HepG2 (cell line): ENCODE data around the gene KRTAP10-2. TPM values are rescaled to one million over a fixed set of nuclear protein-coding genes. Genes with fewer than 3 reads are reported as not detected.

Experiments
- GZF1 ChIP-seq: sonication (generic); formaldehyde crosslinking; IDR thresholded peaks from 2 replicates; pipeline ENCODE4 v1.5.1; 2020; ENCODE audit warnings: mild to moderate bottlenecking, missing genetic modification reagents
- HES4 ChIP-seq: sonication (generic); formaldehyde crosslinking; IDR thresholded peaks from 2 replicates; pipeline ENCODE4 v1.9.0; 2021; ENCODE audit warnings: mild to moderate bottlenecking, missing genetic modification reagents, borderline replicate concordance
- HMGA1 ChIP-seq: sonication (generic); formaldehyde crosslinking; conservative IDR thresholded peaks from 2 replicates; pipeline ENCODE4 v1.4.0; 2020; ENCODE audit warnings: missing genetic modification reagents
- JUND ChIP-seq: sonication (generic); formaldehyde crosslinking; IDR thresholded peaks from 2 replicates; pipeline ENCODE4 v1.8.0; 2022; ENCODE audit warnings: mild to moderate bottlenecking, missing genetic modification reagents
- MYC ChIP-seq: sonication (generic); formaldehyde crosslinking; IDR thresholded peaks from 2 replicates; pipeline ENCODE4 v1.9.0; 2021; ENCODE audit warnings: missing genetic modification reagents, borderline replicate concordance
- NFRKB ChIP-seq: fragments of 450-650 bp; IDR thresholded peaks from 2 replicates; pipeline ENCODE4 v1.6.1; 2017
- POLR2A ChIP-seq, 2 experiments: IDR thresholded peaks; 2 replicates each; pipeline ENCODE4 v1.6.1; 2011; ENCODE audit warnings: low read depth in 2 of 2, low read length in 2 of 2, mild to moderate bottlenecking in 1 of 2, moderate library complexity in 1 of 2; ENCODE audit not compliant: insufficient read depth in 1 of 2
- PPARG ChIP-seq: conservative IDR thresholded peaks from 2 replicates; pipeline ENCODE4 v1.6.1; 2016; ENCODE audit warnings: missing biosample characterization, missing genetic modification reagents
- TP53 ChIP-seq: sonication (generic); formaldehyde crosslinking; conservative IDR thresholded peaks from 2 replicates; pipeline ENCODE4 v1.4.0; 2020; ENCODE audit warnings: missing genetic modification reagents
- ZMYM2 ChIP-seq: sonication (generic); formaldehyde crosslinking; IDR thresholded peaks from 2 replicates; pipeline ENCODE4 v1.8.0; 2022; ENCODE audit warnings: mild to moderate bottlenecking, missing genetic modification reagents
- ZNF205 ChIP-seq: IDR thresholded peaks from 2 replicates; pipeline ENCODE4 v1.6.1; 2018; ENCODE audit warnings: missing biosample characterization, missing genetic modification reagents
- ZNF331 ChIP-seq: sonication (generic); formaldehyde crosslinking; IDR thresholded peaks from 2 replicates; pipeline ENCODE4 v1.4.0; 2020; ENCODE audit warnings: missing genetic modification reagents
- ZNF337 ChIP-seq: sonication (generic); formaldehyde crosslinking; IDR thresholded peaks from 2 replicates; pipeline ENCODE4 v1.5.1; 2020; ENCODE audit warnings: missing genetic modification reagents, low read depth, mild to moderate bottlenecking, borderline replicate concordance
- ZSCAN21 ChIP-seq: sonication (generic); formaldehyde crosslinking; IDR thresholded peaks from 2 replicates; pipeline ENCODE4 v1.8.0; 2022; ENCODE audit warnings: mild to moderate bottlenecking, missing genetic modification reagents, moderate library complexity, borderline replicate concordance
- polyA plus RNA-seq, 8 experiments: library from polyadenylated mRNA; depleted of rRNA in 3 of 8; stranded (reverse) in 7 of 8; unstranded in 1 of 8; fragments of >200 nt; fragmentation: Illumina TruSeq in 4 of 8; extraction: Trizol in 4 of 8; gene quantifications; 2 replicates each; pipeline versions ENCODE4 v1.2.1 to v1.2.3, GENCODE V29; 2011 to 2016; ENCODE audit warnings: low read depth in 4 of 8, missing spikeins in 1 of 8, mixed read lengths in 1 of 8; ENCODE audit not compliant: insufficient read depth in 1 of 8
- total RNA-seq, 5 experiments: library from RNA; depleted of rRNA; stranded (reverse); fragments of >200 nt; fragmentation: Illumina TruSeq; extraction: Trizol; gene quantifications; 2 replicates each; pipeline ENCODE4 v1.2.3, GENCODE V29; 2016; ENCODE audit warnings: low read depth in 1 of 5
- TF ChIP-seq, protein P1 (sequence below): sonication (generic); formaldehyde crosslinking; conservative IDR thresholded peaks from 2 replicates; pipeline ENCODE4 v1.4.0; 2020; ENCODE audit warnings: mild to moderate bottlenecking, missing genetic modification reagents, moderate library complexity
- TF ChIP-seq, protein P2 (sequence below): sonication (generic); formaldehyde crosslinking; IDR thresholded peaks from 2 replicates; pipeline ENCODE4 v1.5.1; 2020; ENCODE audit warnings: missing genetic modification reagents, mild to moderate bottlenecking, borderline replicate concordance
- TF ChIP-seq, protein P3 (sequence below): sonication (generic); formaldehyde crosslinking; IDR thresholded peaks from 2 replicates; pipeline ENCODE4 v1.4.0; 2020; ENCODE audit warnings: missing genetic modification reagents, mild to moderate bottlenecking, borderline replicate concordance
- TF ChIP-seq, protein P4 (sequence below): IDR thresholded peaks from 2 replicates; pipeline ENCODE4 v1.6.1; 2016; ENCODE audit warnings: mild to moderate bottlenecking

Gene KRTAP10-2
- total and polyA plus RNA-seq, 2 of the 13 experiments (the other 11 are each of a cell fraction or from before 2014, with no cell fraction given), result not detected

DNA sequence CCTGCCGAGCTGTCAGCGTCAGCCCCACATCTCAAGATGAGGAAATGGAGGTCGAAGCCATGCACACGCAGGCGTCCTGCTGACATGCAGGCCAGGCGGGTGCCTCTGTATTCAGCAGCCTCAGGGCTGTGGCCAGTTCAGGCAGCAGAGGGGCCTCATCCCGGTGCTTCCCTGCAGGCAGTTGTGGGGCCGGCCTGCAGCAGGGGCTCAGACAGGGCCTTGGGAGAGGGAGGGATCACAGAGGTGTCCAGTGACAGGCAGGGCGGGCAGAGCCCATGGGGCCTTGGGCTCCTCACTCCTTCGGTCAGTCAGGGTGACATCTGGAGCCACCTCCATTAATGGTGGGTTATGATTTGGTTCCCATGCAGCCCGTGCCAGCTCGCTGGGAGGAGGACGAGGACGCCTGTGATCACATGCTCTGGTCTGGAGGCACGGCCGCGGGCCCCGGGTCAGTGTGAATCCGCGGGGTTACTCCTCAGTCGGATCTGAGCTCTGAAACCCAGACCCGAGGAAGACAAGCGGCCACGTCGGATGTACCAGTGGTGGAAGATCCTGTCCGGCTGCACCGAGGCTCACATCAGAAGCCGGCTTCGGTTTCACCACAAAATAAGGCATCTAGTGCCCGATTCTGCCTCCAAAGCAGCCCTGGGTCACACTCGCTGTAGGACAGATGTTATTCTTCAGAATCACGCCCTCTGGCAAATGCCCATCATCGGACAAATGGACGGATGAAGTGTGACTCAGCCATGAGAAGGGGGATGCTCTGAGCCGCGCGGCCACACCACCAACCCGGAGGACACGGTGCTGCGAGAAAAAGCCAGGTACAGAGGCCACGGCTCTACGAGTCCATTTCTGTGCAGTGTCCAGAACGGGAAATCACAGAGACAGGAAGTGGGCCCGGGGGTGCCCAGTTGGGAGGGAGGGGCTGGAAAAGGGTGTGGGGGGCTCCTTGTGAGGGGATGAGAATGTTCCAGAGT is 44.7 kb downstream of the KRTAP10-2 start (continued):
- TF ChIP-seq JUND, result no peak
- TF ChIP-seq ZMYM2 (CRISPR knock-in tag), result no peak
- no peak; the same call in none of the 2 replicates for TF ChIP-seq ZNF331
- TF ChIP-seq HMGA1 (CRISPR knock-in tag), result no peak
- TF ChIP-seq MYC (CRISPR knock-in tag), result peak; percentile 45; the same call in 1 of the 2 replicates
- peak in 1 of 2 experiments; percentile 56; a peak in 2 of 4 replicates for TF ChIP-seq POLR2A (IDR thresholded peaks at IDR 0.05; ENCODE audit: insufficient read depth in 1 of 2, low read depth in 2 of 2, low read length in 2 of 2)
- TF ChIP-seq, protein P1, sequence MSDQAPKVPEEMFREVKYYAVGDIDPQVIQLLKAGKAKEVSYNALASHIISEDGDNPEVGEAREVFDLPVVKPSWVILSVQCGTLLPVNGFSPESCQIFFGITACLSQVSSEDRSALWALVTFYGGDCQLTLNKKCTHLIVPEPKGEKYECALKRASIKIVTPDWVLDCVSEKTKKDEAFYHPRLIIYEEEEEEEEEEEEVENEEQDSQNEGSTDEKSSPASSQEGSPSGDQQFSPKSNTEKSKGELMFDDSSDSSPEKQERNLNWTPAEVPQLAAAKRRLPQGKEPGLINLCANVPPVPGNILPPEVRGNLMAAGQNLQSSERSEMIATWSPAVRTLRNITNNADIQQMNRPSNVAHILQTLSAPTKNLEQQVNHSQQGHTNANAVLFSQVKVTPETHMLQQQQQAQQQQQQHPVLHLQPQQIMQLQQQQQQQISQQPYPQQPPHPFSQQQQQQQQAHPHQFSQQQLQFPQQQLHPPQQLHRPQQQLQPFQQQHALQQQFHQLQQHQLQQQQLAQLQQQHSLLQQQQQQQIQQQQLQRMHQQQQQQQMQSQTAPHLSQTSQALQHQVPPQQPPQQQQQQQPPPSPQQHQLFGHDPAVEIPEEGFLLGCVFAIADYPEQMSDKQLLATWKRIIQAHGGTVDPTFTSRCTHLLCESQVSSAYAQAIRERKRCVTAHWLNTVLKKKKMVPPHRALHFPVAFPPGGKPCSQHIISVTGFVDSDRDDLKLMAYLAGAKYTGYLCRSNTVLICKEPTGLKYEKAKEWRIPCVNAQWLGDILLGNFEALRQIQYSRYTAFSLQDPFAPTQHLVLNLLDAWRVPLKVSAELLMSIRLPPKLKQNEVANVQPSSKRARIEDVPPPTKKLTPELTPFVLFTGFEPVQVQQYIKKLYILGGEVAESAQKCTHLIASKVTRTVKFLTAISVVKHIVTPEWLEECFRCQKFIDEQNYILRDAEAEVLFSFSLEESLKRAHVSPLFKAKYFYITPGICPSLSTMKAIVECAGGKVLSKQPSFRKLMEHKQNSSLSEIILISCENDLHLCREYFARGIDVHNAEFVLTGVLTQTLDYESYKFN (CRISPR knock-in tag), result no peak
- 0 out of 2 replicates have a peak, but pooled peaks have one; percentile 59 for TF ChIP-seq GZF1 (CRISPR knock-in tag)
- no peak for TF ChIP-seq TP53 (CRISPR knock-in tag)
- TF ChIP-seq, protein P2, sequence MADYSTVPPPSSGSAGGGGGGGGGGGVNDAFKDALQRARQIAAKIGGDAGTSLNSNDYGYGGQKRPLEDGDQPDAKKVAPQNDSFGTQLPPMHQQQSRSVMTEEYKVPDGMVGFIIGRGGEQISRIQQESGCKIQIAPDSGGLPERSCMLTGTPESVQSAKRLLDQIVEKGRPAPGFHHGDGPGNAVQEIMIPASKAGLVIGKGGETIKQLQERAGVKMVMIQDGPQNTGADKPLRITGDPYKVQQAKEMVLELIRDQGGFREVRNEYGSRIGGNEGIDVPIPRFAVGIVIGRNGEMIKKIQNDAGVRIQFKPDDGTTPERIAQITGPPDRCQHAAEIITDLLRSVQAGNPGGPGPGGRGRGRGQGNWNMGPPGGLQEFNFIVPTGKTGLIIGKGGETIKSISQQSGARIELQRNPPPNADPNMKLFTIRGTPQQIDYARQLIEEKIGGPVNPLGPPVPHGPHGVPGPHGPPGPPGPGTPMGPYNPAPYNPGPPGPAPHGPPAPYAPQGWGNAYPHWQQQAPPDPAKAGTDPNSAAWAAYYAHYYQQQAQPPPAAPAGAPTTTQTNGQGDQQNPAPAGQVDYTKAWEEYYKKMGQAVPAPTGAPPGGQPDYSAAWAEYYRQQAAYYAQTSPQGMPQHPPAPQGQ (CRISPR knock-in tag), result no peak
- TF ChIP-seq HES4 (CRISPR knock-in tag), result no peak; the same call in 1 of the 2 replicates
- TF ChIP-seq ZSCAN21 (CRISPR knock-in tag), result 0 out of 2 replicates have a peak, but pooled peaks have one; percentile 39
- no peak for TF ChIP-seq PPARG (CRISPR knock-in tag)
- TF ChIP-seq ZNF205, result no peak
- TF ChIP-seq, protein P3, sequence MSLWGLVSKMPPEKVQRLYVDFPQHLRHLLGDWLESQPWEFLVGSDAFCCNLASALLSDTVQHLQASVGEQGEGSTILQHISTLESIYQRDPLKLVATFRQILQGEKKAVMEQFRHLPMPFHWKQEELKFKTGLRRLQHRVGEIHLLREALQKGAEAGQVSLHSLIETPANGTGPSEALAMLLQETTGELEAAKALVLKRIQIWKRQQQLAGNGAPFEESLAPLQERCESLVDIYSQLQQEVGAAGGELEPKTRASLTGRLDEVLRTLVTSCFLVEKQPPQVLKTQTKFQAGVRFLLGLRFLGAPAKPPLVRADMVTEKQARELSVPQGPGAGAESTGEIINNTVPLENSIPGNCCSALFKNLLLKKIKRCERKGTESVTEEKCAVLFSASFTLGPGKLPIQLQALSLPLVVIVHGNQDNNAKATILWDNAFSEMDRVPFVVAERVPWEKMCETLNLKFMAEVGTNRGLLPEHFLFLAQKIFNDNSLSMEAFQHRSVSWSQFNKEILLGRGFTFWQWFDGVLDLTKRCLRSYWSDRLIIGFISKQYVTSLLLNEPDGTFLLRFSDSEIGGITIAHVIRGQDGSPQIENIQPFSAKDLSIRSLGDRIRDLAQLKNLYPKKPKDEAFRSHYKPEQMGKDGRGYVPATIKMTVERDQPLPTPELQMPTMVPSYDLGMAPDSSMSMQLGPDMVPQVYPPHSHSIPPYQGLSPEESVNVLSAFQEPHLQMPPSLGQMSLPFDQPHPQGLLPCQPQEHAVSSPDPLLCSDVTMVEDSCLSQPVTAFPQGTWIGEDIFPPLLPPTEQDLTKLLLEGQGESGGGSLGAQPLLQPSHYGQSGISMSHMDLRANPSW (CRISPR knock-in tag), result no peak
- no peak for TF ChIP-seq ZNF337 (CRISPR knock-in tag)
- no peak for TF ChIP-seq NFRKB
- TF ChIP-seq, protein P4, sequence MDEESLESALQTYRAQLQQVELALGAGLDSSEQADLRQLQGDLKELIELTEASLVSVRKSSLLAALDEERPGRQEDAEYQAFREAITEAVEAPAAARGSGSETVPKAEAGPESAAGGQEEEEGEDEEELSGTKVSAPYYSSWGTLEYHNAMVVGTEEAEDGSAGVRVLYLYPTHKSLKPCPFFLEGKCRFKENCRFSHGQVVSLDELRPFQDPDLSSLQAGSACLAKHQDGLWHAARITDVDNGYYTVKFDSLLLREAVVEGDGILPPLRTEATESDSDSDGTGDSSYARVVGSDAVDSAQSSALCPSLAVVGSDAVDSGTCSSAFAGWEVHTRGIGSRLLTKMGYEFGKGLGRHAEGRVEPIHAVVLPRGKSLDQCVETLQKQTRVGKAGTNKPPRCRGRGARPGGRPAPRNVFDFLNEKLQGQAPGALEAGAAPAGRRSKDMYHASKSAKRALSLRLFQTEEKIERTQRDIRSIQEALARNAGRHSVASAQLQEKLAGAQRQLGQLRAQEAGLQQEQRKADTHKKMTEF, result no peak
